NCI-H2171 (cell line): Measurements from ENCODE around the gene RBMX.

Experiments used
- DNase-seq: peaks from one replicate; lab custom pipeline; 2025; lab: John Stamatoyannopoulos, UW

The RBMX gene

DNA sequence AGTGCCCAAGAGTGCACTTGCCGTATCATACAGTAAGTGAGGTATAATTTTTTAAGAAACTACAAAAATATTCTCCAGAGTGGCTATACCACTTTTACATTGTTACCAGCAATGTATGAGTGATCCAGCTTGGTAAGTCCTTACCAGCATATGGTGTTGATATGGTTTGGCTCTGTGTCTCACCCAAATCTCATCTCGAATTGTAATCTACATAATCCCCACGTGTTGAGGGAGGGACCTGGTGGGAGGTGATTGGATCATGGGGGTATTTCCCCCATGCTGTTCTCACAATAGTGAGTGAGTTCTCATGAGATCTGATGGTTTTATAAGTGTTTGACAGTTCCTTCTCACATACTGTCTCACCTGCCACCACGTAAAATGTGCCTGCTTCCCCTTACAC, 44.8 kb downstream of the RBMX start:
- DNase-seq = no peak

DNA sequence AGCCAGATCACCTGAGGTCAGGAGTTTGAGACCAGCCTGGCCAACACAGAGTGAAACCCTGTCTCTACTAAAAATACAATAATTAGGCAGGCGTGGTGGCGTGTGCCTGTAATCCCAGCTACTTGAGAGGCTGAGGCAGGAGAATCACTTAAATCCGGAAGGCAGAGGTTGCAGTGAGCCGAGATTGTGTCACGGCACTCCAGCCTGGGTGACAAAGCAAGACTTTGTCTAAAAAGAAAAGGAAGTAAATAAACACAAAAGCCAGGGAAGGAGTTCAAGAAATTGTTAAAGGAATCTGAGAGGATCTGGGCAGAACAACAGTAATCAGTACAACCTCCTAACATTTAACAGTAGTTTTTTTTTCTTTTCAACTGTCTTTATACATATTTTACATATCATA, 51.1 kb downstream of the RBMX start:
- DNase-seq = no peak

DNA sequence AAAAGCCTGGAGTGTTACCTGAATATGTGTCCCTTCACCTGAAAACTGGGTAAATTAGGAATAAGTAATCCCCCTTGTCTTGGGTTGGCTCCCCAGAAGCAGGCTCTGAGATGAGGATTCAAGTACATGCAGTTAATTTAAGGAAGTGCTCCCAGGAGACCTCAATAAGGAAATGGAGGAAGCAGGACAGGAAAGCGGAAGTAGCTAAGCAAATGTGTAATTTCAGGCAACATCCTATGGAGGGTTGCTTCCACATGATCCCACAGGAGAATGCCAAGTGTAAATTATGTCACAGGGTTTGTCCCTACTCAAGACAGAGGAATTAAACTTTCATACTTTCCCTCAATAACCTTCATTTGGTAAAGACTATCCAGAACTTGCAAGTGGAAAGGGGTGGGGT, 51.7 kb downstream of the RBMX start:
- DNase-seq = no peak

DNA sequence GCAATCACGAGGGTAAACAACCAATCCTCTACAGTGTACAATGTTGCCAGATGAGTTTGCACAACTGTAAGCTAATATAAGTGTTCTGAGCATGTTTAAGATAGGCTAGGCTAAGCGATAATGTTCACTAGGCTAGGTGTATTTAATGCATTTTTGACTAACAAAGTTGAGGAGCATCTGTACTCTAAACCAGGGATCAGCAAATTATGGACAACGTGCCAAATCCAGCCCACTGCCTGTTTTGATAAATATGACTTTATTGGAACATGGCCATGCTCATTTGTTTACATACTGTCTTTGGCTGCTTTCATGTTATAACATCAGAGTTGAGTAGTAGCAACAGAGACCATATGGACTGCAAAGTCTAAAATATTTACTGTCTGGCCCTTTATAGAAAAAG, 53.5 kb downstream of the RBMX start:
- DNase-seq = peak; percentile 9

DNA sequence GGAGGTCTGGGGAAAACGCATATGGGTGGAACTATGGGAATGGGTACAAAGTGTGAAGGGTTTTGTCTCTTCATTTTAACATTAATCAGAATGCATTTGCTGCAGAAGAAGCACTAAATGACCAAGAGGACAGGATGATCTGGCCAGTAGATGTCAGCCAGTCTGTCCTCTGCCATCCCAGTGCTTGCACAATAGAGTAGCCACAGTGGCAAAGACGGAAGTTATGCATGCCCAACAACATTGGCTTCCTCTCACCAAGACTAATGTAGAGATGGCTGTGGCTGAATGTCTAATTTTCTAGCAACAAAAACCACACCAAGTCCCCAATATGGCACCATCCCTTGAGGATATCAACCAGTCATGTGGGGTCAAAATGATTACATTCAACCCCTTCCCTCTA, 54.8 kb downstream of the RBMX start:
- DNase-seq = no peak
